ENCODE measurements around the gene RGL1.
"Not testable (repeated sequence)": the region's sequence is repeated elsewhere in the genome, so short reads cannot be mapped to it uniquely, and the experiment has no call there.

Gene RGL1

GRCh38 chr1:183804916-183805841, at the start of gene RGL1:
Gene RGL1, plus strand, starts transcription at chr1:183805120. Its CDS starts 178 bp downstream, at chr1:183805298.
- H3K4me3 Mint-ChIP-seq = peak within 1 kb of the TSS; percentile 49
- peaks cover 12% of the 10 kb centered on the region for H3K9me3 Mint-ChIP-seq
- ATAC-seq (ENCODE audit: low read depth) = no peak
- no peak within 1 kb of the TSS for H3K27ac Mint-ChIP-seq
- peaks cover 4% of the 10 kb centered on the region for H3K4me1 Mint-ChIP-seq
- peaks cover 16% of the 10 kb centered on the region for H3K27me3 Mint-ChIP-seq
- peaks cover 8% of the 10 kb centered on the region for H3K36me3 Mint-ChIP-seq
- no peak for DNase-seq (ENCODE audit: low spot score in 2 of 2)

- DNase-seq (ENCODE audit: low spot score in 2 of 2) (no peak), ATAC-seq (ENCODE audit: low read depth) (no peak)
- H3K27ac Mint-ChIP-seq = no peak overlapping the region
- H3K9me3 Mint-ChIP-seq = peaks cover 5% of the 10 kb centered on the region
- peaks cover 16% of the 10 kb centered on the region for H3K27me3 Mint-ChIP-seq
- H3K4me1 Mint-ChIP-seq = no peaks in the 10 kb centered on the region
- H3K36me3 Mint-ChIP-seq = peaks cover 5% of the 10 kb centered on the region
- H3K4me3 Mint-ChIP-seq = no peak overlapping the region
Measured at GRCh38 chr1:183756326-183756725, 48.6 kb upstream of the RGL1 start.

- H3K36me3 Mint-ChIP-seq = peaks cover 6% of the 10 kb centered on the region
- H3K4me3 Mint-ChIP-seq = no peak overlapping the region
- no peak for ATAC-seq (ENCODE audit: low read depth)
- H3K27me3 Mint-ChIP-seq = peaks cover 15% of the 10 kb centered on the region
- no peak for DNase-seq (ENCODE audit: low spot score in 2 of 2)
- no peaks in the 10 kb centered on the region for H3K4me1 Mint-ChIP-seq
- peaks cover 5% of the 10 kb centered on the region for H3K9me3 Mint-ChIP-seq
- no peak overlapping the region for H3K27ac Mint-ChIP-seq
Measured at GRCh38 chr1:183757061-183757460, 47.9 kb upstream of the RGL1 start.

- peaks cover 2% of the 10 kb centered on the region for H3K36me3 Mint-ChIP-seq
- ATAC-seq (ENCODE audit: low read depth) (no peak), DNase-seq (ENCODE audit: low spot score in 2 of 2) (no peak)
- no peaks in the 10 kb centered on the region for H3K4me1 Mint-ChIP-seq
- H3K27me3 Mint-ChIP-seq = peaks cover 11% of the 10 kb centered on the region
- peaks cover 4% of the 10 kb centered on the region for H3K9me3 Mint-ChIP-seq
- no peak overlapping the region for H3K27ac Mint-ChIP-seq
- no peak overlapping the region for H3K4me3 Mint-ChIP-seq
Measured at GRCh38 chr1:183758913-183759312, 46.0 kb upstream of the RGL1 start.

- H3K4me1 Mint-ChIP-seq = no peaks in the 10 kb centered on the region
- peaks cover 13% of the 10 kb centered on the region for H3K9me3 Mint-ChIP-seq
- no peak overlapping the region for H3K27ac Mint-ChIP-seq
- peaks cover 11% of the 10 kb centered on the region for H3K27me3 Mint-ChIP-seq
- ATAC-seq (ENCODE audit: low read depth) = no peak
- H3K4me3 Mint-ChIP-seq = no peak overlapping the region
- DNase-seq (ENCODE audit: low spot score in 2 of 2) = no peak
- peaks cover 5% of the 10 kb centered on the region for H3K36me3 Mint-ChIP-seq
Measured at GRCh38 chr1:183760661-183761060, 44.3 kb upstream of the RGL1 start.

GRCh38 chr1:183761871-183762270, 43.0 kb upstream of the RGL1 start:
- peaks cover 13% of the 10 kb centered on the region for H3K9me3 Mint-ChIP-seq
- H3K4me1 Mint-ChIP-seq = no peaks in the 10 kb centered on the region
- ATAC-seq (ENCODE audit: low read depth) (no peak), DNase-seq (ENCODE audit: low spot score in 2 of 2) (no peak)
- H3K27ac Mint-ChIP-seq = no peak overlapping the region
- H3K4me3 Mint-ChIP-seq = no peak overlapping the region
- peaks cover 11% of the 10 kb centered on the region for H3K27me3 Mint-ChIP-seq
- H3K36me3 Mint-ChIP-seq = peaks cover 5% of the 10 kb centered on the region

- not testable (repeated sequence) for H3K4me3 Mint-ChIP-seq; H3K27me3 Mint-ChIP-seq; H3K4me1 Mint-ChIP-seq; H3K27ac Mint-ChIP-seq; DNase-seq (ENCODE audit: low spot score in 2 of 2); ATAC-seq (ENCODE audit: low read depth); H3K36me3 Mint-ChIP-seq
- peaks cover 13% of the 10 kb centered on the region for H3K9me3 Mint-ChIP-seq
Measured at GRCh38 chr1:183762856-183763255, 42.1 kb upstream of the RGL1 start.

GRCh38 chr1:183764981-183765380, 39.9 kb upstream of the RGL1 start:
- no peak overlapping the region for H3K4me3 Mint-ChIP-seq
- H3K9me3 Mint-ChIP-seq = peaks cover 13% of the 10 kb centered on the region
- peaks cover 1% of the 10 kb centered on the region for H3K27me3 Mint-ChIP-seq
- ATAC-seq (ENCODE audit: low read depth) = no peak
- no peak overlapping the region for H3K27ac Mint-ChIP-seq
- DNase-seq (ENCODE audit: low spot score in 2 of 2) = no peak
- no peaks in the 10 kb centered on the region for H3K4me1 Mint-ChIP-seq
- peaks cover 5% of the 10 kb centered on the region for H3K36me3 Mint-ChIP-seq

GRCh38 chr1:183769956-183770815, 34.7 kb upstream of the RGL1 start:
- no peak overlapping the region for H3K27ac Mint-ChIP-seq
- no peak for DNase-seq (ENCODE audit: low spot score in 2 of 2)
- no peak overlapping the region for H3K4me3 Mint-ChIP-seq
- peaks cover 6% of the 10 kb centered on the region for H3K4me1 Mint-ChIP-seq
- H3K27me3 Mint-ChIP-seq = peaks cover 2% of the 10 kb centered on the region
- no peak for ATAC-seq (ENCODE audit: low read depth)
- H3K36me3 Mint-ChIP-seq = peaks cover 8% of the 10 kb centered on the region
- H3K9me3 Mint-ChIP-seq = peaks cover 17% of the 10 kb centered on the region

GRCh38 chr1:183770816-183771128, 34.1 kb upstream of the RGL1 start:
- ATAC-seq (ENCODE audit: low read depth) (no peak), DNase-seq (ENCODE audit: low spot score in 2 of 2) (no peak)
- Mint-ChIP-seq H3K4me3 (no peak overlapping the region), H3K36me3 (peaks cover 8% of the 10 kb centered on the region), H3K27ac (no peak overlapping the region), H3K4me1 (peaks cover 6% of the 10 kb centered on the region), H3K27me3 (peaks cover 2% of the 10 kb centered on the region), H3K9me3 (peaks cover 17% of the 10 kb centered on the region)

- no peak overlapping the region for H3K4me3 Mint-ChIP-seq
- DNase-seq (ENCODE audit: low spot score in 2 of 2) (no peak), ATAC-seq (ENCODE audit: low read depth) (no peak)
- H3K36me3 Mint-ChIP-seq = peaks cover 8% of the 10 kb centered on the region
- H3K4me1 Mint-ChIP-seq = peaks cover 6% of the 10 kb centered on the region
- H3K9me3 Mint-ChIP-seq = peaks cover 17% of the 10 kb centered on the region
- H3K27me3 Mint-ChIP-seq = peaks cover 2% of the 10 kb centered on the region
- no peak overlapping the region for H3K27ac Mint-ChIP-seq
Measured at GRCh38 chr1:183773482-183774274, 31.2 kb upstream of the RGL1 start.

- H3K27me3 Mint-ChIP-seq = peaks cover 3% of the 10 kb centered on the region
- no peak for DNase-seq (ENCODE audit: low spot score in 2 of 2)
- ATAC-seq (ENCODE audit: low read depth) = no peak
- no peak overlapping the region for H3K4me3 Mint-ChIP-seq
- no peak overlapping the region for H3K27ac Mint-ChIP-seq
- peaks cover 8% of the 10 kb centered on the region for H3K36me3 Mint-ChIP-seq
- H3K9me3 Mint-ChIP-seq = peaks cover 17% of the 10 kb centered on the region
- H3K4me1 Mint-ChIP-seq = peaks cover 6% of the 10 kb centered on the region
Measured at GRCh38 chr1:183774938-183775337, 30.0 kb upstream of the RGL1 start.

- peaks cover 5% of the 10 kb centered on the region for H3K36me3 Mint-ChIP-seq
- no peaks in the 10 kb centered on the region for H3K4me1 Mint-ChIP-seq
- ATAC-seq (ENCODE audit: low read depth) (no peak), DNase-seq (ENCODE audit: low spot score in 2 of 2) (no peak)
- H3K4me3 Mint-ChIP-seq = no peak overlapping the region
- no peak overlapping the region for H3K27ac Mint-ChIP-seq
- peaks cover 8% of the 10 kb centered on the region for H3K9me3 Mint-ChIP-seq
- peaks cover 3% of the 10 kb centered on the region for H3K27me3 Mint-ChIP-seq
Measured at GRCh38 chr1:183776731-183777130, 28.2 kb upstream of the RGL1 start.

- no peak for DNase-seq (ENCODE audit: low spot score in 2 of 2)
- no peaks in the 10 kb centered on the region for H3K4me1 Mint-ChIP-seq
- peaks cover 3% of the 10 kb centered on the region for H3K27me3 Mint-ChIP-seq
- no peak overlapping the region for H3K4me3 Mint-ChIP-seq
- H3K27ac Mint-ChIP-seq = no peak overlapping the region
- ATAC-seq (ENCODE audit: low read depth) = no peak
- peaks cover 5% of the 10 kb centered on the region for H3K36me3 Mint-ChIP-seq
- peaks cover 7% of the 10 kb centered on the region for H3K9me3 Mint-ChIP-seq
Measured at GRCh38 chr1:183777328-183777727, 27.6 kb upstream of the RGL1 start.
